Stimulated activated CD4-positive, alpha-beta T cell treated with anti-CD3 and anti-CD28 coated beads, TNF-alpha, amount 100 ng/mL, for 48 hours (primary cell): Measurements from ENCODE around the gene YKT6.
"Not testable (repeated sequence)": the region's sequence is repeated elsewhere in the genome, so short reads cannot be mapped to it uniquely, and the experiment has no call there.

ENCODE experiments used
- DNase-seq, 3 donors: peaks; one replicate each; pipeline ENCODE4 v3.0.0-alpha.2; 2020; ENCODE audit warnings: low read depth in 3 of 3

The YKT6 gene

DNA sequence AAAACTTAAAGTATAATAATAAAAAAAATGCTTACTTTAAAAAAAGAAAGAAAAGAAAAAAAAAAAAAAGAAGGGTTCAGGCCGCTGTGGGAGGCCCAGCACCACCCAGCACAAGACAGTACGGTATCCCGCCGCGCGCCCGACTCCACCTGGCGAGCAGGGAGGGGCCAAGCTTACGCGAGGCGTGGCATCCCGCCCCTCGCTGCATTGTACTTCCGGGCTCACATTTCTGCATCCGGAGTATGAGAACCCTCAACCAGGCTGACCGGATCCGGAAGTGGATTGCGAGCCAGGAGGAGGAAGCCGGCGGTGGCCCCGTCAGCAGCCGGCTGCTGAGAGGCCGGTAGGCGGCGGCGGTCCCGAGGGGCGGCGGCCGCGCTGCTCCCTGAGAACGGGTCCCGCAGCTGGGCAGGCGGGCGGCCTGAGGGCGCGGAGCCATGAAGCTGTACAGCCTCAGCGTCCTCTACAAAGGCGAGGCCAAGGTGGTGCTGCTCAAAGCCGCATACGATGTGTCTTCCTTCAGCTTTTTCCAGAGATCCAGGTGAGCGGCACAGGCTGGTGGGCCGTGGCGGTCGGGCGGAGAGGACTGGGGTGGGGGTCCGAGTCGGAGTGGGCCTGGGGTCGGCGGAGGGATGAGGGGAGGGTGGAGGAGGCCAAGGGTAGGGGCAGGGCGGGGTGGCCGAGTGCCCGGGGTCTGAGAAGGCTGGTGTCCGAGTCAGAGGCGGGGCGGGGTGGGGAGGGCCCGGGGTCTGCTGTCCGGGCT lies at the start of gene YKT6:
Gene YKT6, plus strand, starts transcription at position 280 of the 763 bp plus-strand sequence. Its CDS starts 158 bp downstream, at position 438.
- DNase-seq: peak; percentile 91 to 95 (median 93)

DNA sequence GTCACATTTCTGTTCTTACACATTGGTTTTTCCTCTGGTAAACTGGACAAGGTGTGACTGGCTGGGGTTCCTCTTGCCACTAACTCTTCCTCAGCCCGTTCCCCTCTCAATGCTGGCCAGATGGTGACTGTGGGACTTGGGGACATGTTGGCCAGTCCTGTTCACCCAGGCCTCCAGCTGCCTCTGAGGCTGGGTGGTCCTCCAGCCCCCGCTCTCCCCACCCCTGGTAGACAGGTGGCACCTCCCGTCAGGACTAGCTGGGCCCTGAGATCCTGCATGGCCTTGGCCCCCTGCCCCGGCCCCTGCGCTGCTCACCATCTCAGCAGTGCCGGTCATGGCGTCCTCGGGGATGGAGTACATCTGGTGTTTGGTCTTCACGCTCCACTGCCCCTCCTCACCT lies 48.8 kb upstream of the YKT6 start:
- DNase-seq: no peak

GRCh38 chr7:44152971-44153947 lies 47.5 kb upstream of the YKT6 start:
- DNase-seq: no peak

- DNase-seq: no peak
These were observed 46.8 kb upstream of the YKT6 start for GRCh38 chr7:44153948-44154335.

GRCh38 chr7:44154703-44155102 lies 46.1 kb upstream of the YKT6 start:
- DNase-seq: no peak

- DNase-seq: no peak
These were observed 45.3 kb upstream of the YKT6 start for GRCh38 chr7:44155191-44156185.

GRCh38 chr7:44156453-44157010 lies 44.2 kb upstream of the YKT6 start:
- DNase-seq: no peak

GRCh38 chr7:44157116-44158080 lies 43.4 kb upstream of the YKT6 start:
- no peak for DNase-seq

DNA sequence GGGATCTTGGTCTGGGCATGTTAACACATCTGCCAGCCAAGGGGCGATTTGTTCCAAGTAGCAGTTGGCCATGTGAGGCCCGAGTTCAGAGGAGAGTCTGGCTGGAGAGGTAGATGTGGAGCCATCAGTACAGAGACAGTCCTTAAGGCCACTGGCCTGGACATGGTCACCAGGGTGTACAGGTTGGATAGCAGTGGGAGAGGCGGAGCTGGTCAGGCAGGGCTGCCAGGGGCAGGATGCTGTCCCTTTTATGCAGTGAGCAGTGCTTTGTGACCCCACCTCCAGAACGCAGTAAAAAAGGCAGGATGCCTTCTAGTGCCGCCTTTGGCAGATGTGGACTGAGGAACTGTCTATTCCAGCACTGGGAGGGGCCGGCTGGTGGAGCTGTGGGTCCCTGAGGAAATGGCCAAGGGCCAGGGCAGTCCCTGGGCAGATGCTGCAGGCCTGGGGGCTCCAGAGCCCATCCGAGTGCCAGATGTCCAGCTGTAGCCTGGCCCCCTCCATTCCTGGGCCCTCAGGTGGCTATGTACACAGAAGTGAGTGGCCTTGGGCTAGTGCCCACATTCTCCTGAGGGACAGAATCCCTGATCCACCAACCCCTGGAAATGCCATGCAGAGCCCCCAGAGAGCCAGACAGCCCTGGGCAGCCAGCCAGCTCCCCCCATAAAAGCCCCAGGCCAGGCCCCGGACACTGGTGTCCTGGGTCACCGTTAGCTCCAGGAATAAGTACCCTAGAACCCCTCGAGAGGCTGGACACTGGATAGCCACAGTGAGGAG lies 42.5 kb upstream of the YKT6 start:
- no peak for DNase-seq

GRCh38 chr7:44158873-44159631 lies 41.7 kb upstream of the YKT6 start:
- no peak for DNase-seq

DNA sequence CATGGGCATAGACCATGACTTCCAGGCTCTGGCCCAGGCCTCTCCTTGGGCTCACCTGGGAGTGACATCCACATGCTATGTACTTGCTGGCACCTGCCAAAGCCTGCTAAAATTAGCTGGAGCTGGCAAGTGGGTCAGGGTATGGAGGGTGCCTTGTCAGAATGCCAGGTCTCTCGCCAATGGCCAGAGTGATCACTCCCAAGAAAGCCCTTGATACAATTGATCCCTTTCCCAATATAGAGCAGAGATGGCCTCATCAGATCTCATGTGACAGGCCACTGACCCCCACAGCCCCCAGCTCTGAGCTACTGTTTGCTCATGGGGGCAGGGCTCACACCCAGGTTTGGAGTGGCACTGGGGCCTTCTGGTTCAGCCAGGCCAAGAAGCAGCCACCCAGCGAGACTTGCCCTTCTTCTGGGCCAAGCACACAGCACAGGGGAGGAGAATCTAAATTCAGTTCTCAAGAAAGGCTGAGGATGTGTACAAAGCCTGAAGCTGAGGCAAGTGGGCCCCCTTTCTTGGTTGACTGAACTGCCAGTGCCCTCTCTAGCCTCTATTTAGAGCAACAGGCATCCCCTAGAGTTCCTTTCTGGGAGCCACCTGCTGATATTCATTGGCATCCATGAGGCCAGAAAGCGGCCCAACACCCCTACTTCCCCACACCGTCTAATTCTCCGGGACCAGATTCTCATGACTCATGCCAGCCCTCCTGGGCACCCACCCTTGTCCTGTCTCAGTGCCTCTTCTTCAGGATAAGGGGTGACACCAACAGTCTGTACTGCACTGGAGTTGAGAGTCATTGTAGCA lies 40.8 kb upstream of the YKT6 start:
- no peak for DNase-seq

DNA sequence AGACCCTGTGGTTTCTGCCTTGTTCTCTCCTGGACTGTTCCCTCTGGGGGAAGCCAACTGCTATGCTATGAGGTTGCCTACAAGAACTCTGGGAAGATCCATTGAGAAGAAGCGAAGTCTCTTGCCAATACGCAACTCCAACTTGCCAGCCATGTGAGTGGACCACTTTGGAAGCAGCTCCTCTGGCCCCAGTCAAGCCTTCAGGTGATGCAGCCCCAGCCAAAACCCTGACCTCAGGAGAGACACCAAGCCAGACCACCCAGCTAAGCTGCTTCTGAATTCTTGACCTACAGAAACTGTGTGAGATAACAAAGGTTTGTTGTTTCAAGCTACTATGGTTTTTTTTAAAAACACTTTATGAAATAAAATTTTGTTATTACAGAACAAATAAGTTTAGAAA lies 39.4 kb upstream of the YKT6 start:
- DNase-seq: no peak

DNA sequence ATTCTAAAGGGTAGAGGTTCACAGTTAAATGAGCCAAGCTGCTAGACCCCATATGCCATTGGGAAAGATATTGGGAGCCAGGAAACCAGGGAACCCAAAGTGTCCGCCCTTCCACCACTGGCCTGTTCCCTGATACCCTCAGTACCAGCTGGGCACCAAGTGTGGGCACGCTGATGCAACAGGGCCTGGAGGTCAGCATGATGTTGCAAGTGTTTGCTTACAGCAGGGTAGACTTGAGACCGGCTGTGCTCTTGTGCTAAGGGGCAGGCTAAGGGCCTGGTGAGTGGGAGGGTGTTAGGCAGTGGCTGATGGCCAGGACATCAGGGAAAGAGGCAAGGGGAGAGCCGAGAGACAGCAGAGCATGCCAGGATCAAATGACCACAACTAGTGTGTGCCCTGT lies 38.6 kb upstream of the YKT6 start:
- DNase-seq: no peak

- DNase-seq: no peak
These were observed 37.9 kb upstream of the YKT6 start for GRCh38 chr7:44162785-44163395.

DNA sequence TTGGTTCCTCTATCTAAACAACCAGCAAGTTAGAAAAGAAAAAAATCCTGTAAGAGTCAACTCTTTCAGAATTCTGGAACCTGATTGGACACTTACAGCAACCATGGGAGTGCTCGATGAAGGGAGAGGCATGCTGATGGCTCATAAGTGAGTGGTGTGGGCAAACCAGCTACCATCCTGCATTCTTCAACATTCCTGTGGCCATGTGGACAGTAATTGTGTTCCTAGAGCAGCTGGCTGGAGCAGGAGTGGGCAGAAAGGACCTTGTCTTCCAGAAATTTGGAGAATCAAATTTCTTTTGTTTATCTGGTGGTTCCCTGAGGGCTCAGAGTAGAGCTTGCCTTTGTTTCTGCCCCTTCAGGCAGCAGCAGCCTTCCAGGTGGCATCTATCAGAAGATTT lies 37.2 kb upstream of the YKT6 start:
- DNase-seq: no peak

DNA sequence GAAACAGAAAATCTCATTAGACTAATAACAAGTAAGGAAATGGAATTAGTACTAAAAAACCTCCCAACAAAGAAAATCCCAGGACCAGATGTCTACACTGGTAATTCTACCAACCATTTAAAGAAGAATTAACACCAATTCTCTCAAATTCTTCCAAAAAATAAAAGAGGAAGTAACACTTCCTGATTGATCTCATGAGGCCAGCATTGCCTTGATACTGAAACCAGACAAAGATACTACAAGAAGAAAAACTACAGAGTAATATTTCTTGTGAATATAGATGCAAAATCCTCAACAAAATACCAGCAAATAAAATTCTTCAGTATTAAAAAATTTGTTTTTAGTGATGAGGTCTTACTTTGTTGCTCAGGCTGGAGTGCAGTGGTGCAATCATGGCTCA lies 32.9 kb upstream of the YKT6 start:
- DNase-seq: no peak

DNA sequence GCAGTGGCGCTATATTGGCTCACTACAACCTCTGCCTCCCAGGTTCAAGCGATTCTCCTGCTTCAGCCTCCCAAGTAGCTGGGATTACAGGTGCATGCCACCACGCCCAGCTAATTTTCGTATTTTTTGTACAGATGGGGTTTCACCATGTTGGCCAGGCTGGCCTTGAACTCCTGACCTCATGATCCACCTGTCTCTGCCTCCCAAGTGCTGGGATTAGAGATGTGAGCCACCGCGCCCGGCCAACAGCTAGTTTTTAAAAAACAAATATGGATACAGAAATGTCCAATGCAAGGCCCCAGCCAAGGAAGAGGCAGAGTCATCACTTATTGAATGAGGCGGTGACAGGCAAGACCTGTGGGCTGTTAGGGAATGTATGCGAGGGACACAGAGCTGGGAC lies 28.9 kb upstream of the YKT6 start:
- not testable (repeated sequence) for DNase-seq
